ENCODE measurements around the gene PLPPR2.
"Not testable (repeated sequence)": the region's sequence is repeated elsewhere in the genome, so short reads cannot be mapped to it uniquely, and the experiment has no call there.

PLPPR2 gene

GRCh38 chr19:11400798-11401197 lies 45.6 kb downstream of the PLPPR2 start:
- H3K27me3 Mint-ChIP-seq (ENCODE audit: low read depth, poor library complexity), result peaks cover 10% of the 10 kb centered on the region
- peak overlapping the region; percentile 29 for H3K27ac Mint-ChIP-seq
- no peak for DNase-seq
- no peak overlapping the region for H3K4me3 Mint-ChIP-seq
- H3K9me3 Mint-ChIP-seq, result no peaks in the 10 kb centered on the region
- peaks cover 5% of the 10 kb centered on the region for H3K36me3 Mint-ChIP-seq (ENCODE audit: low read depth)
- peaks cover 28% of the 10 kb centered on the region for H3K4me1 Mint-ChIP-seq
- TF ChIP-seq CTCF (IDR thresholded peaks at IDR 0.05), result no peak

GRCh38 chr19:11401808-11402543 lies 46.7 kb downstream of the PLPPR2 start:
- H3K4me1 Mint-ChIP-seq, result peaks cover 29% of the 10 kb centered on the region
- H3K27ac Mint-ChIP-seq, result no peak overlapping the region
- no peaks in the 10 kb centered on the region for H3K9me3 Mint-ChIP-seq
- peaks cover 11% of the 10 kb centered on the region for H3K27me3 Mint-ChIP-seq (ENCODE audit: low read depth, poor library complexity)
- peaks cover 5% of the 10 kb centered on the region for H3K36me3 Mint-ChIP-seq (ENCODE audit: low read depth)
- H3K4me3 Mint-ChIP-seq, result no peak overlapping the region
- TF ChIP-seq CTCF (IDR thresholded peaks at IDR 0.05), result no peak
- no peak for DNase-seq

- DNase-seq, result no peak
- peak overlapping the region; percentile 37 for H3K4me3 Mint-ChIP-seq
- no peaks in the 10 kb centered on the region for H3K9me3 Mint-ChIP-seq
Measured at GRCh38 chr19:11404588-11405222, 49.5 kb downstream of the PLPPR2 start.

GRCh38 chr19:11405846-11406643 lies 50.8 kb downstream of the PLPPR2 start:
- Mint-ChIP-seq H3K4me3 (peak overlapping the region; percentile 18), H3K27me3 (ENCODE audit: low read depth, poor library complexity) (peaks cover 24% of the 10 kb centered on the region), H3K27ac (no peak overlapping the region), H3K4me1 (peaks cover 19% of the 10 kb centered on the region), H3K9me3 (no peaks in the 10 kb centered on the region), H3K36me3 (ENCODE audit: low read depth) (peaks cover under 1% of the 10 kb centered on the region)
- DNase-seq, result peak; percentile 61
- TF ChIP-seq CTCF (IDR thresholded peaks at IDR 0.05), result no peak

More at GRCh38 chr19:11404588-11405222, 49.5 kb downstream of the PLPPR2 start:
- no peak for TF ChIP-seq CTCF (IDR thresholded peaks at IDR 0.05)
- Mint-ChIP-seq H3K27me3 (ENCODE audit: low read depth, poor library complexity) (peaks cover 19% of the 10 kb centered on the region), H3K27ac (peak overlapping the region; percentile 97), H3K4me1 (peaks cover 27% of the 10 kb centered on the region), H3K36me3 (ENCODE audit: low read depth) (peaks cover 5% of the 10 kb centered on the region)

GRCh38 chr19:11406703-11407236 lies 51.5 kb downstream of the PLPPR2 start:
- not testable (repeated sequence) for H3K9me3 Mint-ChIP-seq; H3K4me3 Mint-ChIP-seq; H3K27ac Mint-ChIP-seq; H3K36me3 Mint-ChIP-seq (ENCODE audit: low read depth); DNase-seq
- peaks cover 29% of the 10 kb centered on the region for H3K27me3 Mint-ChIP-seq (ENCODE audit: low read depth, poor library complexity)
- peaks cover 18% of the 10 kb centered on the region for H3K4me1 Mint-ChIP-seq

- DNase-seq, result no peak
- Mint-ChIP-seq H3K4me3 (no peak overlapping the region), H3K27me3 (ENCODE audit: low read depth, poor library complexity) (peaks cover 34% of the 10 kb centered on the region), H3K4me1 (peaks cover 18% of the 10 kb centered on the region), H3K9me3 (no peaks in the 10 kb centered on the region), H3K27ac (no peak overlapping the region), H3K36me3 (ENCODE audit: low read depth) (no peaks in the 10 kb centered on the region)
- no peak for TF ChIP-seq CTCF (IDR thresholded peaks at IDR 0.05)
Measured at GRCh38 chr19:11408591-11408990, 53.4 kb downstream of the PLPPR2 start.
